Hematopoietic multipotent progenitor cell treated with erythropoietin and hydrocortisone succinate and interleukin-3 and kit ligand, for 4 days (in vitro differentiated cells): ENCODE data around the gene RBFA.

Experiments
- DNase-seq: peaks from one replicate; pipeline ENCODE4 v3.0.0-alpha.2; 2015

Gene RBFA

DNA sequence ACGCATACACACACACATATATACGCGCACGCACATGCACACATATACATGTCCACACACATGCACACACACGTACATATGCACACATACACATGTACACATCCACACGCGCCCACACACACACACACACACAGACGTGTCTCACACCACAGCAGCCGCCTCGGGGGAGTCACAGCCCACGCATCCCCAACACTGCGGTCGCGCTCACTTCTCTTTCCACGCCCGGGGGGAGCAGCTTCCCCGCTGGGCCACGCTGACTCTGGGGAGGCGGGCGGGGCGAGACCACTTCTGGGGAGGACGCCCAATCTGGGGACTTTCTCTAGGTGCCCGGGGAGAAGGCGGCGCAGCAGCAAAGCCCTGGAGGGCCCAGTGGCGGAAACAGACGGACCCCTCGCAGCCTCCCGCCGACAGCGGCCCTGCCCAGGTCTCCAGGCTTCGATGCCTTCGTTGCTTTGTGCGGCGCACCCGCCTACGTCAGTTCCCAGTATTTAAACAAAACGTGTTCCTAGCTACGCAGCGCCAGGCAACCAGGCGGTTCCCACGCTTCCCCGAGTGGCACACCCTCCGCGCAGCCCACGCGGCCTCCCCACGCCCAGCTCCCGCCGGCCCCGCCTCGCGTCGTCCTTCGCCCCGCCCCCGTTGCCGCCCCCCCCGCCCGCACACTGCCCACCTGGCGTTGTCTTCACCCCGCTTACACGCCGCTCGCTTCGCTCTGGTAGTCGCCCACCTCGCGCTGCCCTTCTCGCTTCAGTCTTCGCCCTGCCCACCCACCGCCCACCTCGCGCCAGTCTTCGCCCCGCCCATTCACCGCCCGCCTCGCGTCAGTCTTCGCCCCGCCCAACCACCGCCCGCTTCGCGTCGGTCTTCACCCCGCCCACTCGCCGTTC lies 810 bp upstream of the RBFA start:
- peak; percentile 99 for DNase-seq

GRCh38 chr18:80034852-80035406 lies 695 bp downstream of the RBFA start:
- DNase-seq, result peak; percentile 35

- peak; percentile 29 for DNase-seq
Measured at GRCh38 chr18:80035997-80036396, 1.8 kb downstream of the RBFA start.

GRCh38 chr18:80037300-80037699 lies 3.1 kb downstream of the RBFA start:
- no peak for DNase-seq

GRCh38 chr18:80037869-80038630 lies 3.8 kb downstream of the RBFA start:
- DNase-seq, result no peak

GRCh38 chr18:80040515-80040914 lies 6.3 kb downstream of the RBFA start:
- DNase-seq, result no peak

DNA sequence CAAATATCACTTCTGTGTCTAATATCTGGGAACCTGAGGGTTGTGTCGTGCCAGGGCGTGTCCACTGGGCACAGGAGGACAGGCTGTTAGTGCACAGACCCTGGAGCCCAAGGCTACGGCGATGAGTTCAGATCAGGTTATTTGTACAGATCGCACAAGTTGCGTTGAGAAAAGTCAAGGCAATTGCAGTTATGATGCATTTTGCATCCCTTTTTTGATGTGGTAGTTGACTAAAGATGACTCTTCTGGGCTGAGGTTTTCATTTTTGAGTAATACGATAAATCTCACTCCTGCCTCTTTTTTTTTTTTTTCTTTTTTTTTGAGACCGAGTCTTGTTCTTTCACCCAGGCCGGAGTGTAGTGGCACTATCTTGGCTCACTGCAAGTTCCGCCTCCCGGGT lies 7.2 kb downstream of the RBFA start:
- DNase-seq, result no peak

DNA sequence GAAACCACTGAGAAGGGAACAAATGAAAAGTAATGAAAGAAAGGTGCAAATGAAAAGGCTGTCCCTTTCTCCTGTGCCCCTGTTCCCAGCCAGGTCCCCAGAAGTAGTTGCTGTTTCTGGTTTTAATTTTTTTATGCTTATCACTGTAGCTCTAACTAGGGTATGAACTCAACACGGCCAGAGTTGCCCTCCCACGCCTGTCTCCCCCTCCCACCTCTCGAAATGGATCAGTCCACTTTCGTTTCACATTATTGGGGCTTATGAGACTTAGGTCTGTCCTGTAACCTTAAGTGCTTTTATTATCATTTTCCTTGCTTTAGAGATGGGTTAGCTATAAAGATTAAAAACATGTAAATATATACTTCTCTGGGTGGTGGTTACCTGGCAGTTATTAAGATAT lies 8.6 kb downstream of the RBFA start:
- DNase-seq, result no peak

- no peak for DNase-seq
Measured at GRCh38 chr18:80044072-80044471, 9.8 kb downstream of the RBFA start.

GRCh38 chr18:80046011-80046410 lies 11.8 kb downstream of the RBFA start:
- no peak for DNase-seq

- DNase-seq, result no peak
Measured at GRCh38 chr18:80046431-80046830, 12.2 kb downstream of the RBFA start.

- no peak for DNase-seq
Measured at GRCh38 chr18:80046961-80047541, 12.8 kb downstream of the RBFA start.

DNA sequence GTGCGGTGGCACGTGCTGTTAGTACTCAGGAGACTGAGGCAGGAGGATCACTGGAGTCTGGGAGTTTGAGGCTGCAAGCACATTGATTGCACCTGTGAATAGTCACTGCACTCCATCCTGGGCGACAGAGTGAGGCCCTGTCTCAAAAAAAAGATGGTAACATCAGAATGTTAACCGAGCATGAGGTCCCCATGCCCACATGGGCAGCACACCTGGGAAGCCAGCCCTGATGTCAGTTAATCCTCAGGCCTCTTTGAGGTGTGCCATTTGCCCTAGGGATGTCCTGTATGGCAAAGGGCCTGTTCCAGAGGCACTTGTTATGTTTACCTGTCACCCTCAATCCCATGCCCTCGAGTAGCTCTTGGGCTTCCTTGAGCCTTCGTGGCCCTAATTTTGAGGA lies 16.6 kb downstream of the RBFA start:
- DNase-seq, result no peak

- no peak for DNase-seq
Measured at GRCh38 chr18:80056095-80056494, 21.9 kb downstream of the RBFA start.

DNA sequence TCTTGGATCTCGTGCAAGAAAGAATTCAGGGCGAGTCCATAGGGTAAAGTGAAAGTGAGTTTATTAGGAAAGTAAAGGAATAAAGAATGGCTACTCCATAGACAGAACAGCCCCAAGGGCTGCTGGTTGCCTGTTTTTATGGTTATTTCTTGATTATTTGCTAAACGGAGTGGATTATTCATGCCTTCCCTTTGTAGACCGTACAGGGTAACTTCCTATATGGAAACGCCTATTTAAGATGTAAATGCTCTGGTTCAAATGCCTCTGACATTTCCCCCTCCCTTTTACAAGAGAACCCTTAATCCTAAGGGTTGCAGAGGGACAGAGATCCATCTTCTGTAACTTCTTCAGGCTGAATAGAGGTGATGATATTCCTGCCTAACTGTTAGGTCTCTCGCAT lies 25.7 kb downstream of the RBFA start:
- no peak for DNase-seq

GRCh38 chr18:80065705-80066104 lies 31.5 kb downstream of the RBFA start:
- DNase-seq, result no peak

- DNase-seq, result no peak
Measured at GRCh38 chr18:80067321-80067720, 33.1 kb downstream of the RBFA start.

- no peak for DNase-seq
Measured at GRCh38 chr18:80067897-80068296, 33.7 kb downstream of the RBFA start.

DNA sequence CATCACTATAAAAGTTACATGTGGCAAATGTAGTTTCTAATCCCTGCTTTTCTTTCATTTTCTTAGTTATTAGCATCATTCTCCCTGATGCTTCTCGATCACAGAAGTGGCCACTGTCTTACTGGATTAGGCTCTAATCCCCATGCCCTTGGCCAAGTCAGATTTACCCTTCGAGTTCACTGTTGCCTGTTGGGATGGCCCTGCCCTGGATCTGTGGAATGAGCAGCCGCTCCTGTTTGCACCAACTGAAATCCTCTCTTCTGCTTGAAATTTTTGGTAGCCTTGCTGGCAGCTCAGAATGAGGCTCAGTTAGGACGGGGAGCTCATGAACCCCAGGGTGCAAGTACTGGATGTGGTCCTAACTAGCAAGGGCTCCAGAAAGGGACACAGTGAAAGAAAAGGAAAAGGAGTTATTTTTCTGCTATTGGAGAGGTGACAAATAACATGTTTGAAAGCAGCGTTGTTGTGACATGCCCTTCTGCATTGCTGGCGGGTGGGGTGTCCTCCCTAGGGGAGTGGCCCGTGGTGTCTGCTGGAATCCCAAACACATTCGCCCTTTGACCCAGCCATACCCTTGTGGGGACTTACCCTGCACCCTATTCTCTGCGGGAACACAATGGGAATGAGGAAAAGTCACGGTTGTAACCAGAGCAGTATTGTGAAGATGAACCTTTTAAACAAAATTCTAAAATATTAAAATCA lies 34.5 kb downstream of the RBFA start:
- no peak for DNase-seq

DNA sequence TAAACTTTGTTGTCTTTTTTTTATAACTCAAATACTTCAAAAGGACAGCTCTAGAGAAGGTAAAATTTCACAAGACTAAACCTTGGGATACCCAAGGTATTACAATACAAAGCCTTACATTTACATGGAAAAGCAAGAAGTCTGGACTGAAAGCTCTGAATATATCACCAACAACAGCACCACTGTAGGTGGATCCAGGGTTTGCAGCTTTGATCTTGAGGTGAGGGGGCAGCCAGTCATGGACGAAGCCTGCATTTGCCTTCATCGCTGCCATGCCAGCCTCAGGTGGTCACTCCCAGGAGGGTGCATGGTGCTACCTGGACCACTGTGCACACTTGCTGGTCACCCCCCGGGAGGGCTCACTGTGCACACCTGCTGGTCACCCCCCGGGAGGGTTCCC lies 36.6 kb downstream of the RBFA start:
- peak; percentile 10 for DNase-seq

GRCh38 chr18:80074183-80074582 lies 39.9 kb downstream of the RBFA start:
- no peak for DNase-seq

DNA sequence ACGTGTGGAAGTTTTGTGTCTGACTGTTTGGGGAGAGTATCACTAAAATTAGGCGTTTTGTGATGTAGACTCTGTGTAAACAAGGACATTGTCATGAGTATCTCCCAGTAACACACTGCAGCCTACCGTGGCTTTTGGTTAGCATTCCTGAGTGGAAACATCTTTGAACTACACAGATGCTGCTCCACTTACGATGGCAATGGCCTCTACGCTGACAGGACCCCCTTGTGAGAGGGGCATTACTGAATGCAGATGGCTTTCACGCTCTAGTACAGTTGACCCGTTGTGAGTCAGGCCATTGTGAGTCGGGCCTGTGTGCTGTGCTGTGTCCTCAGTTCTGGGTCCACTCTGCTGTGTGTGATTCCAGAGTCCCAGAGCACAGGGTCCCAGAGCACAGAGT lies 40.5 kb downstream of the RBFA start:
- no peak for DNase-seq

- DNase-seq, result no peak
Measured at GRCh38 chr18:80075940-80076339, 41.7 kb downstream of the RBFA start.
